Stimulated activated CD4-positive, alpha-beta T cell treated with anti-CD3 and anti-CD28 coated beads, Interleukin-1b, Interleukin-23, amount 100 ng/mL, for 4 hours (primary cell): ENCODE data around the gene OLAH.
"Not testable (repeated sequence)": the region's sequence is repeated elsewhere in the genome, so short reads cannot be mapped to it uniquely, and the experiment has no call there.

Source experiments
- DNase-seq, 2 donors: peaks; one replicate each; pipeline ENCODE4 v3.0.0-alpha.2; 2020; ENCODE audit warnings: low read depth in 2 of 2

The OLAH gene

DNA sequence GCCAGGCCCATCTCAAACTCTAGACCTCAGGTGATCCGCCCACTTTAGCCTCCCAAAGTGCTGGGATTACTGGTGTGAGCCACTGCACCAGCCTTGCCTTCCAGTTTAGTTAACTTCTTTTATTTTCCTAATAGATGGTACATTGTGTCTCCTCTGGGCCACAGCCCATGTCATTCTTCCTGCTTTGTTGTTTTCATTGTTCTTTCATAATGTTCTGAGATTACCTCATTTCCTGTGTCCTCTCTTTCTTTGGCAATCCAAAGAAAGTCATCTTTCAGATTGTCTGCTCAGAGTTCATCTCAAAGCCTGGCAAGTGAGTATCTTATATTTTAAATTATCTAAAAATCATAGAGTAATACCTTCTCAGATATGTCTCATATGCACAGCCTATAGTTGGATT lies at the start of gene OLAH:
Gene OLAH, plus strand, starts transcription at position 270 of the 400 bp plus-strand sequence. CDS start 3,346 bp downstream, outside the sequence.
- no peak for DNase-seq

DNA sequence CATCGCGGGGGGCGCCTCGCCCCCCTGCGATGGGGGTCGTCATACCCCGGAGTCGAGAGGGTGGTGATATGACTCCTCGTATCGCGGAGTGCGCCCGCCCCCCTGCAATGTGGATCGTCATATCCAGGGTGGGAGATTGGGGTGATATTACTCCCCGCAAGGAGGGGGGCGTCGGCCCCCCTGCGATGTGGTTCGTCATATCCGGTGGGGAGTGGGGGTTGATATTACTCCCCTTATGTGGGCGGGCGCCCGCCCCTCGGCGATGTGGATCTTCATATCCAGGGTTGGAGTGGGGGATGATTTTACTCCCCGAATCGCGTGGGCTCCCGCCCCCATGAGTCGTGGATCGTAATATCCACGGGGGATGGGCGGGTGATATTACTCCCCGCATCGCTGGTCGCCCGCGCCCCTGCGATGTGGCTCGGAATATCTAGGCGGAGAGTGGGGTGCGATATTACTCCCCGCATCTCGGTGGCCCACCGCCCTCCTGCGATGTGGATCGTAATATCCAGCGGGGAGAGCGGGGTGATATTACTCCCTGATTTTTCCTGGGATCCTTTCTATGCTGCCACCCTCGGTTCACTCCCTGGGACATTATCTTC lies 47.7 kb upstream of the OLAH start:
- DNase-seq, result no peak

DNA sequence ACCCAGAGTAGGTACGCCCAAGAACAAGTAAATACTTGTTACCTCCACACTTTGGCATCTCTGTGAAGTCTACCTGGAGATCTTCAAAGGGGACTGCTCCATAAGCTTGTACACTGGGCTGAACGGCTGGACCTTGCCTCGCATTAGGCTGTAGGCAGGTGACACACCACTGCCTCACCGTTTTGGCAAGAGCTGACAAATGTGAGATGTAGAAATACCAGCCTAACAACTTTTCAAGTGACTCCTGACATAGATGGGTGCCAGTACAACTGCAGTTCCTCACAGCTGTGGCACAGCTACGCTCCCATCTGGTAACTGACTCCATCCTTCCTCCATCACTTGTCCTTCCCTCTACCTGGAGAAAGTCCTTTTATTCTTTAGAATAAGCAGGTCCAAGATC lies 30.2 kb upstream of the OLAH start:
- not testable (repeated sequence) for DNase-seq

DNA sequence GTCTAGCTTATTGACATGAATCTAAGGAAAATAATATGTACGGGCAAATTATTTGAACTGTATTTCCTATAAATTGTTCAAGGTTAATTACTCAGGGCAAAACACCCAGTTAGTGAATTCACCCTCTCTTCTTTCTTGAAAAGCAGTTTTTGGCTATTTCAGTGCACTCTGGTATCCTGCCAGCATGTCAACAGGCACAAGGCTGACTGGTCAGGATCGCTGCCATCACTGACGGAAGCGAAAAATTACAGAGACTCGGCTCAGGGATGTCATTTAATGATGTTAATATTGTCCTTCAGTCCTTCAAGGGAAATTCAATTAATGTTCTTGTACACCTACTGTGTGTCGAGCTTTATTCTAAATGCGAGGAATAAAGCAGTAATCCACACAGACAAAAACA lies 28.3 kb upstream of the OLAH start:
- no peak for DNase-seq

DNA sequence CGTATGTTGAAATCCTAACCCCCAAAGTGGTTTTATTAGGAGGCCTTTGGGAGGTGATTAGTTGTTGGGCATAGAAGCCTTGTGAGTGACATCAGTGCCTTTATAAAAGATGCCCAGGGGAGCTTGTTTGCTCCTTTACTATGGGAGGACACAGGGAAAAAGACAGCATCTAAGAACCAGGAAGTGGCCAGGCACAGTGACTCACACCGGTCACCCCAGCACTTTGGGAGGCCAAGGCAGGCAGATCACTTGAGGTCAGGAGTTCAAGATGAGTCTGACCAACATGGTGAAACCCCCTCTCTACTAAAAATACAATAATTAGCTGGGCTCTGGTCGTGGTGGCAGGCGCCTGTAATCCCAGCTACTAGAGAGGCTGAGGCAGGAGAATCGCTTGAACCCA lies 22.8 kb upstream of the OLAH start:
- not testable (repeated sequence) for DNase-seq

DNA sequence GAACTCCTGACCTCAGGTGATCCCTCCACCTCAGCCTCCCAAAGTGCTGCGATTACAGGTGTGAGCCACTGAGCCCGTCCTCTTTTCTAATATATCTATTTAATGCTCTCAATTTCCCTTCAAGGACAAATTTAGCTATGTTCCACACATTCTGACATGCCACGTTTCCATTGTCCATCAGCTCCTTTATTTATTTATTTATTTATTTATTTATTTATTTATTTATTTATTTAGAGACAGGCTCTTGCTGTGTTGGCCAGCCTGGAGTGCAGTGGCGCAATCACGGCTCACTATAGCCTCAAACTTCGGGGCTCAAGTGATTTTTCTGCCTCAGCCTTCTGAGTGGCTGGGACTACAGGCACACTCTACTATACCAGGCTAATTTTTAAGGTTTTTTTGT lies 20.7 kb upstream of the OLAH start:
- DNase-seq, result not testable (repeated sequence)

DNA sequence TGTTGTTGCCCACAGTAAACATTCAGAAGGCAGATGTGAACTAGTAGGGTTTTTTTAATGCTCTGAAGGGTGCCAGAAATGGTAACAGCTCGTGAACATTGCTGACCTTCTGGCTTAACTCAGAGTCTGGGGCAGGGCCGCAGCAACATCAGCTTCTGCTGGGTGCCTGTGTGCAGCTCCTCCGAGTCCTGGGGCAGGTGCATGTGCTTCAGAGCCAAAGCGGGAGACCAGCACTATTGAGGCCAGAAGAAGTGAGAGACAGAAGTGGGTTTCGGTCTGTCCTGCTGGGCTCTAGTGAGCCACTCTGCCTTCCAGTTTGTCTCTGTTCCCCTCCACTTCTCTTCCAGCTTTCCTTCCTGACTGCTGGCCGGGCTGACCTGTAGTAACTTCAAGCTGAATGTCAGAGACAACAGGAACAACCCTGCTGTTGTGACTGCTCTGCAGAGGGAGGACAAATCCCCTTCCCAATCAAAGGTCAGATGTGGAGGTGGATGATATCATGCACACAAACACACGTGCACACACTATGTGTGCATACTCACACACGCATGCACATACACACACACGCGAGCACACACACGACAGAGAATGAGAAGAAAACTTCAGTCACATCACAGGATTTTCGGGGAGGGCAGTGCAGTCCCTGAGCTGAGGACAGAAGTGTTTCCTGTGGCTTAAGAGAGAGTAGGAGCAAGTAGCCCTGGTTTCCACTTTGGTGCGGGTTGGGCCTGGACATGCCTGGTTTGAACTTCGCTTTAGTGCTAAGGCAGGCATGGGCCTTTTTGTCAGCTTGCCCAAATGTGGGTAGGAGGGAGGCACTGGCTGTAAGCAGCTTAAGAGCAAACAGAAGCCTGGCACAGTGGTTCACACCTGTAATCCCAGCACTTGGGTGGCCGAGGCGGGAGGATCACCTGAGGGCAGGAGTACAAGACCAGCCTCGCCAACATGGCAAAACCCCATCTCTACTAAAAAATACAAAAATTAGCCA lies 19.4 kb upstream of the OLAH start:
- DNase-seq, result not testable (repeated sequence)

DNA sequence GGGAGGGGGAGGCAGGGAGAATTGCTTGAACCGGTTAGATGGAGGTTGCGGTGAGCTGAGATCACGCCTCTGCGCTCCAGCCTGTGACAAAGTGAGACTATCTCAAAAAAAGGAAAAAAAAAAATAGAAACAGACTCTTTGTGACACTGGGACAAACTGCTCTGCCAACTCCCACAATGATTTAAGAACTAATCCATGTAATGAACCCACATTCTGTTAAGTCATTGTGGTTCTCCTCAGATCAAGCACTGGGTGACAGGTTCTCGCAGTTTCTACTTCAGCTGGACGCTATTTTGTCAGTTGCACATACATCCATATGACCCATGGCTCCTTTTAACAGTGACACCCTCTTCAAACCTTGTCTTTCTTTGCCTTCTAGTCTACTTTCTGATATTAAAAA lies 18.7 kb upstream of the OLAH start:
- not testable (repeated sequence) for DNase-seq

DNA sequence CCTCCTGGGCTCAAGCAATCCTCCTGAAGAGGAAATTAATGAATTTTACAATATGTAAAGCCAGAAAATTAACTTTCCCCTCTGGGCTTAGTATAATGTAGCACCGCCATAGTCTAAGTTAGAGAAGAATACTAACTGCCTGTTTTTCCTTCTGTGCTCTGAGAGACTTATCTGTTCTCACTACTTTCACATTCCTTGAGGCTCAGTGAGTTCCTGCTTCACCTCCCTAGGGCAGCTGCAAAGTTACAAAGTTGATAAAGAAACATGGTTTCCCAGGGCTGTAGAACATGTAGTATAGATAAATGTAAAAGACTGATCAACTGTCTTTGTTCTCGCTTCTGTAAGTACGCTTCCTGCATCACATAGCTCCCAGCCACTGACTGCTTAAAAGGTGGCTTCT lies 16.0 kb upstream of the OLAH start:
- DNase-seq, result no peak

DNA sequence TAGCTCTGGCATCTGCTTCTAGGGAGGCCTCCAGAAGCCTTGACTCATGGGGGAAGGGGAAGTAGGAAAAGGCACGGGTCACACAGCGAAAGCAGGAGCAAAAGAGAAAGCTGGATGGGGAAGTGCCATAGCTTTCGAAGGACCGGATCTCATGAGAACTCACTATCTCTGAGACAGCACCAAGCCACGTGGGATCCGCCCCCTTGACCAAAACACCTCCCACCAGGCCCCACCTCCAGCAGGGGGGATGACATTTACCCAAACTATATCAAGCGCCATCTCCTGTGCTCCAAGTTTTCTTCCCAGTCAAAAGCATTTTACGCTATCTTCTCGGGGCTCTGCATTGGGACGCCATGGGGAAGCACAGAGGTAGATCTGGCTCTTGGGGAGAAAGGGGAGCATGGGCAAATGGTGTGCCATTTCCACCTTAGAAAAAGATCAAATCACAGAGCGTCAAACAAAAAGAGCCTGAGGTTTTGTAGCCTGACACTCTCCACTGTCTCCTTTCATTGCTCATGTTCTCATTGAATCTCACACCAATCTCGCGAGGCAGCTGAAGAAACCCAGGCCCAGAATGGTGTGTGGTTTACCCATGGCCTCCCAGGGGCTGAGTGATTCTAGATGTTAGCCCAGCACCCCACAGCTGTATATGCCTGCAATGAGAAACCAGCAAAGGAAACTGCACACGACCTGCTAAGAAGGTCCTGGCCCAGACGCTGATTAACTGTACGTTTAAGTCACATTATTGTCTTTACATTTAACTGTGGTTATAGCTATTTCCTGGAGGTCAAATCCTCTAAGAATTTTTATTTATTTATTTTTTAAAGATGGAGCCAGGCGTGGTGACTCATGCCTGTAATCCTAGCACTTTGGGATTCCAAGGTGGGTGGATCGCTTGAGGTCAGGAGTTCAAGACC lies 8.1 kb upstream of the OLAH start:
- no peak for DNase-seq

DNA sequence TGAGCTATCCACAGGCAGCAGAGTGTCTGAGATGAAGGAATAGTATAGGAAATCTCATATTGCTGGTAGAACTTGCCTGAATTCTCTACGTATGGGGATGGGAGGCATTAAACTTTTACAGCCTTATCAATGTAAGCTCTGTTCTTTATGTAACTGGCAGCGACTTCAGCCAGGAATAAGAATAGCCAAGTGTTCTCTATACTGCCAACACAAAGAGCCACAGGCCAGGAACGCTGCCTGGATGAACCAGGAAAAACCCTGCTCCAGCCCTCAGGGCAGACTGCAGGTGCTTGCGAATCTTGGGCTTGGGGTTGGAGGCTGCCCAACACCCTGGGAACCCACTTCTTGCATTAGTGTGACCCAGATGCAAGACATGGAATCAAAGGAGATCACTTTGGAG lies 6.1 kb upstream of the OLAH start:
- no peak for DNase-seq

DNA sequence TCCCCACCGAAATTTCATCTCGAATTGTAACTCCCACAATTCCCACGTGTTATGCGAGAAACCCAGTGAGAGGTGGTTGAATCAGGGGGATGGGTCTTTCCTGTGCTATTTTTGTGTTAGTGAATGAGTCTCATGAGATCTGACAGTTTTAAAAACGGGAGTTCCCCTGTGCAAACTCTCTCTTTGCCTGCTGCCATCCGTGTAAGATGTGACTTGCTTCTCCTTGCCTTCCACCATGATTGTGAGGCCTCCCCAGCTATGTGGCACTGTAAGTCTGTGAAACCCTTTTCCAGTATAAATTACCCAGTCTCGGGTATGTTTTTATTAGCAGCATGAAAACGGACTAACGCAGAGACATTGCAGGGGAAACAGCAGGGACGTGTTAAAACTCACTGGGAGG lies 5.3 kb upstream of the OLAH start:
- no peak for DNase-seq

DNA sequence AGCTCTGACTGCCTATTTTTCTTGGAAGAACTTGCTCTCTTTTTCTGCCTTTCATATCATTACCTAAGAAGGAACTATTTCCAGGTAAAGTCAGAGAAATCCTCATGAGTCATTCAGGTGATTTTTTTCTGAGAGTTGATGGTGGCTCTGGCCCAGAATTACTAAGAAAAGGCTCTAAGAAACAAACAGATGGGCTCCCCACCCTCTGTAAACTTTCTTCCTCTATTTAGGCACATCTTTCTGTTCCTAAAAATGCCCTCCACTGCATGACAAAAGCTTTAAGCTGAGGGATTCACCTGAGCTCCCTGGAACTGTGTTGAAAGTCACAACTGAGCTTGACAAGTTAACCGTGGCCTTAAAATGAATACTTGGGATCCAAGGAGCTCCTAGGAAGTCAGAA lies 1.6 kb downstream of the OLAH start:
- DNase-seq, result no peak

DNA sequence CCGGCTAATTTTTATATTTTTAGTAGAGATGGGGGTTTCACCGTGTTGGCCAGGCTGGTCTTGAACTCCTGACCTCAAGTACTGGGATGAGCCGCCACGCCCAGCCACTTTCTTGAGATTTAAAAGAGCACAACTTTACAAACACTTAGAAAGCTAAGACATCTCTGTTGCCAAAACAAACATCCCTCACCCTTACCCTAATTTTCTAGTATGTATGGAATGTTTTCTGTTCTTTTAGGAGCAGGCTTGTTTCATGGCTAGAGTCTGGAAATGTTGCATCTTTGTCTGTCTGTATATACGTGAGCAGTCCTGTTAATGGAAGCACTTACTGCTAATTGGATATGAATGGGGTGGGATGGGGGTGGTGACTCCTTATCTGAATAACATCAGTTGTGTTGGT lies 2.9 kb downstream of the OLAH start:
- no peak for DNase-seq

DNA sequence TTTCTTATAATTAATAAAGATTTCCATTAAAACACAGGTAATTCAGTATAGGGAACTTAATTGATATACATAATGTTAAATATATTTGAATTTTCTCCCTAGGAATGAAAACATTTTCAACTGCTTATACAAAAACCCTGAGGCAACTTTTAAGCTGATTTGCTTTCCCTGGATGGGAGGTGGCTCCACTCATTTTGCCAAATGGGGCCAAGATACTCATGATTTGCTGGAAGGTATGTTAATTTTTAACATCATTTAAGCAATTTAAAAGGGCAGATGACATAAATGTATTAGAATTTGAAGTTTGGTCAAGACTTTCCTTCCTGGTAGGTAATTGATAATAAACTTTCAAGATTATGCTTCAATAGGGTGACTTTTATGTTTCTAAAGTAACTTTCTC lies 5.8 kb downstream of the OLAH start:
- no peak for DNase-seq

DNA sequence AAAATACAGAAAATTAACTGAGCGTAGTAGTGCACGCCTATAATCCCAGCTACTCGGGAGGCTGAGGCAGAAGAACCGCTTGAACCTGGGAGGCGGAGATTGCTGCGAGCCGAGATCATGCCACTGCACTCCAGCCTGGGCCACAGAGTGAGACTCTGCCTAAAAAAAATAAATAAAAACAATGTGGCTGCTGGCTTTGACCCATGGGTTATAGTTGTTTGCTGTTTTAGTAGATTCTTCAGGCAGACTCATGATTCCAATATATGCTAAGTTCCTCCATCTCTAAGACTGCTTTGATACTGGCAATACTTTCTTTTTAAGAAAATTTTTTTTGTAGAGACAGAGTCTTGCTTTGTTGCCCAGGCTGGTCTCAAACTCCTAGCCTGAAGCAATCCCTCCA lies 8.4 kb downstream of the OLAH start:
- DNase-seq, result no peak

DNA sequence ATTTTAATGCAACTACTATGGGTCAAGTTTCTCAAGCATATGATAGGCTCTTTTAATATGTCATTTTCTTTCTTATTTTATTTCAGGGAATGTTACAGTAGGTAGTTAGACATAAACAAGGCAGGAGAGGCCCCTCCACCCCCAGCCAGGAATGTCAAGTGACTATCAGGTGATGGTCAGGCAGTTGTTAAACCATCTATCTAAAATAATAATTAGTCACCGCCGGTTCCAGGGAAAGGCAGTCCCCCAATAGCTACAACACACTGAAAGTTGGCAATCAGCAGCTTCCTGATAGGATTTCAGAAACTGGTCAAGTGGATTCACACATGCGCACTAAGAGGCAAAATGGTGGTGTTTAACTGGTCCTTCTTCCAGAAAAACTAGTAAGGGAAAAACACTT lies 9.3 kb downstream of the OLAH start:
- no peak for DNase-seq

DNA sequence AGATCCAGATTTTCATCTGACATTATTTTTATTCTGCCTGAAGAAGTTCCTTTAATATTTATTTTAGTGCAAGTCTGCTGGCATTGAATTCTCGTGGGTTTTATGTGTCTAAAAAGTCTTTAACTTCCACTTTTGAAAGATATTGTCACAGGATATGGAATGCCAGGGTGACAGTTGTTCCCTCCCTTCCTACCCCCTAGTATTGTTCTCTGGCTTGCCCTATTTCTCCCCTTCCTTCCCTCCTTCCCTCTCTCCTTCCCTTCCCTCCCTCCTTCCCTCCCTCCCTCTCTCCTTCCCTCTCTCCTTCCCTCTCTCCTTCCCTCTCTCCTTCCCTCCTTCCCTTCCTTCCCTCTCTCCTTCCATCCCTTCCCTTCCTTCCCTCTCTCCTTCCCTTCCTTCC lies 14.9 kb downstream of the OLAH start:
- DNase-seq, result no peak

DNA sequence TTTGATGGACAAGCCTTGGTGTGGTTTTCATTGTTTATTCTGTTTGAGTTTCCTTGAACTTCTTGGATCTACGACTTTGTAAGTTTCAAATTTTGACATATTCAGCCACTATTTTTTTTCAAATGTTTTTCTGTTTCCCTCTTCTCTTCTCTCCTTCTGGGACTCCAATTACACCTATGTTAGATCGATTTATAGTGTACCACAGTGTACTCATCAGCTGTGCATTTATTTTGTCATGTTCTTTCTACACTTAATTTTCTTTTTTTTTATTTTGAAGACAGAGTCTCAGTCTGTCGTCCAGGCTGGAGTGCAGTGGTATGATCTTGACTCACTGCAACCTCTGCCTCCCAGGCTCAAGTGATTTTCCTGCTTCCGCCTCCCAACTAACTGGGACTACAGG lies 16.2 kb downstream of the OLAH start:
- no peak for DNase-seq

DNA sequence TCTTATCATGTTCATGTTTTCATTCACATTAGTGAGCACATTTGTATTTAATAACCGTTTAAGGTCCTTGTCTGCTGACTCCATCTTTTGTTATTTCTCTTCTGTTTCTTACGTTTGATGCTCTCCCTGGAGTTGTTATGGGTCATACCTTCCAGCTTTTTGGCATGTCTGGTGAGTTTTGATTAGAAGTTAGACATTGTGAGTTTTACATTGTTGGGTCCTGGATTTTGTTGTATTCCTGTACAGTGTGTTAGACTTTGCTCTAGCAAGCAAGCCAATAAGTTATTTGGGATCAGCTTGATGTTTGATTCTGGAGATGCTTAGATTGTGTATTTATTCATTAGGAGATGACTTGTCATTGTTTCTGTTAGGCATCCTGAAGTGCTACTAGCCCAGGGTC lies 16.9 kb downstream of the OLAH start:
- no peak for DNase-seq

DNA sequence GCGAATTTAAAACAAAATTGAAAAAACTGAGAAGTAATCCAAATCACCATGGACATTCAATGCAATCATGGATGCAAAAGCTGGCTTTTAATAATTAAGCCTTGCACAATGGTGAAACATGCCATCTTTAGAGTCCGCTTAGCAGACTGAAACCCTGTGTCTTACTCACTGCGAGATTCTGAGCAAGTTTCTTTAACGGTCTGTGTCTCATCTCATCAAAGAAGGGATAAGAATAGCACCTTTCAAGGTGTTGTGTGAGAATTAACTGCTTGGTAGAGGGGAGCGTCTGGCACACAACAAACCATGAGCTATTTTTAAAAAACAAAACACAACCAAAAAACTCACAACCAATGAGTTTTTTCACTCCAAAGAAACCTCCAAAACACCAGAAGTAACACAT lies 23.4 kb downstream of the OLAH start:
- no peak for DNase-seq

DNA sequence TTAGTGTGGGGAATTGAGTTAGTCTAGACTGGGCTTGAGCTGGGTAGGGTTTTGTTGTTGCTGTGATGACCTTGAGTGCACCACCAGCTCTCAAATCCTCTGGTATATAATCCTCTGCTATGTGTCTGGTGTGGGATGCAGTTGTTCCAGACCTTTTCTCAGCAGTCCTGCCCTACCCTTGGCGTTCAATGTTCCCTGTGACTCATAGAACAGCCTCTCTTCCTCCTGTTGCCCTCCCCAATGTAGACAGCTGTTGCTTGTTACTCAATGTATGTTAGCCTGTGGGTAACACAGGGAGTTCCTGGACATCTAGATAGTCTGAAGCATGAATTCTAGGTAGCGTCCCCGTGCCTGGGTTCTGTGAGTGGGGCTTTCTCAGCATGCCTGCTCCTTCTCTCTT lies 25.1 kb downstream of the OLAH start:
- DNase-seq, result no peak
